CD4-positive, alpha-beta T cell treated with Interleukin-6 for 4 hours (primary cell): ENCODE data around the gene TLNRD1.
"Not testable (repeated sequence)": the region's sequence is repeated elsewhere in the genome, so short reads cannot be mapped to it uniquely, and the experiment has no call there.

Experiments
- DNase-seq: peaks from one replicate; pipeline ENCODE4 v3.0.0-alpha.2; 2020; ENCODE audit warnings: mixed read lengths

Gene TLNRD1

GRCh38 chr15:81000624-81001151 is at the start of gene TLNRD1:
Gene TLNRD1, plus strand, starts transcription at chr15:81000923. Its CDS starts 1,349 bp downstream, at chr15:81002272.
- peak; percentile 91 for DNase-seq

GRCh38 chr15:80951941-80952340 is 48.8 kb upstream of the TLNRD1 start:
- DNase-seq = no peak

- no peak for DNase-seq
Observed at GRCh38 chr15:80953001-80953952, 47.4 kb upstream of the TLNRD1 start.

GRCh38 chr15:80953953-80954778 is 46.6 kb upstream of the TLNRD1 start:
- DNase-seq = no peak

- DNase-seq = peak; percentile 43
Observed at GRCh38 chr15:80955571-80956452, 44.9 kb upstream of the TLNRD1 start.

GRCh38 chr15:80957556-80957955 is 43.2 kb upstream of the TLNRD1 start:
- no peak for DNase-seq

GRCh38 chr15:80957976-80958375 is 42.7 kb upstream of the TLNRD1 start:
- no peak for DNase-seq

- DNase-seq = no peak
Observed at GRCh38 chr15:80958818-80959495, 41.8 kb upstream of the TLNRD1 start.

GRCh38 chr15:80965454-80965853 is 35.3 kb upstream of the TLNRD1 start:
- not testable (repeated sequence) for DNase-seq

- no peak for DNase-seq
Observed at GRCh38 chr15:80966431-80967197, 34.1 kb upstream of the TLNRD1 start.

GRCh38 chr15:80967451-80967850 is 33.3 kb upstream of the TLNRD1 start:
- DNase-seq = no peak

- no peak for DNase-seq
Observed at GRCh38 chr15:80967991-80968510, 32.7 kb upstream of the TLNRD1 start.

GRCh38 chr15:80969316-80969715 is 31.4 kb upstream of the TLNRD1 start:
- DNase-seq = no peak

- peak; percentile 74 for DNase-seq
Observed at GRCh38 chr15:80970018-80970657, 30.6 kb upstream of the TLNRD1 start.

- no peak for DNase-seq
Observed at GRCh38 chr15:80970658-80971057, 30.1 kb upstream of the TLNRD1 start.

GRCh38 chr15:80971143-80971542 is 29.6 kb upstream of the TLNRD1 start:
- no peak for DNase-seq

GRCh38 chr15:80972276-80972675 is 28.4 kb upstream of the TLNRD1 start:
- no peak for DNase-seq

GRCh38 chr15:80974914-80975313 is 25.8 kb upstream of the TLNRD1 start:
- DNase-seq = peak; percentile 8

- DNase-seq = no peak
Observed at GRCh38 chr15:80976851-80977250, 23.9 kb upstream of the TLNRD1 start.

GRCh38 chr15:80977627-80978036 is 23.1 kb upstream of the TLNRD1 start:
- DNase-seq = peak; percentile 59
